ENCODE results near the gene CMKLR1.

- TF ChIP-seq CTCF (IDR thresholded peaks at IDR 0.05) = no peak
- TF ChIP-seq POLR2A (IDR thresholded peaks at IDR 0.05; ENCODE audit: low read depth) = no peak
- no peak for TF ChIP-seq EP300 (IDR thresholded peaks at IDR 0.05)
These were observed 30.8 kb upstream of the CMKLR1 start for GRCh38 chr12:108369736-108370396.
